WTC11 (cell line): ENCODE measurements around the gene CBFB. TPM values are rescaled to one million over a fixed set of nuclear protein-coding genes. Genes with fewer than 3 reads are reported as not detected.

Experiments used
- ATAC-seq: fragments of 200-7000 bp; cut with Tn5 transposase; 2 replicates; pipeline ENCODE4 v1.10.0; 2021; ENCODE audit warnings: mild to moderate bottlenecking, moderate library complexity
- CTCF ChIA-PET: fragments of 300-600 bp; sonication (Branson Sonifier 250); formaldehyde crosslinking; loops from one replicate; lab custom pipeline; 2021; ENCODE audit warnings: antibody characterized with exemption; lab: Charles Lee
- POLR2A ChIA-PET: fragments of 350-600 bp; sonication (Branson Sonifier 250); formaldehyde crosslinking; loops from one replicate; lab custom pipeline; 2021; ENCODE audit warnings: antibody characterized with exemption; lab: Charles Lee
- DNase-seq: peaks from one replicate; pipeline ENCODE4 v3.0.0; 2021; ENCODE audit warnings: low spot score
- H3K27ac Mint-ChIP-seq: 2 replicates; pipeline ENCODE4 v1.8.0; 2021; ENCODE audit warnings: mixed read lengths
- H3K27me3 Mint-ChIP-seq: 2 replicates; pipeline ENCODE4 v1.8.0; 2021; ENCODE audit warnings: low read depth, mild to moderate bottlenecking, moderate library complexity, mixed read lengths
- H3K36me3 Mint-ChIP-seq: 2 replicates; pipeline ENCODE4 v1.8.0; 2021; ENCODE audit warnings: mixed read lengths
- H3K4me1 Mint-ChIP-seq: 2 replicates; pipeline ENCODE4 v1.8.0; 2022; ENCODE audit warnings: mixed read lengths
- H3K4me3 Mint-ChIP-seq: 2 replicates; pipeline ENCODE4 v1.8.0; 2021; ENCODE audit warnings: mild to moderate bottlenecking, moderate library complexity, mixed read lengths
- H3K9me3 Mint-ChIP-seq: 2 replicates; pipeline ENCODE4 v1.8.0; 2021; ENCODE audit warnings: mixed read lengths
- CREM ChIP-seq: sonication (generic); formaldehyde crosslinking; IDR thresholded peaks from 2 replicates; pipeline ENCODE4 v1.8.1; 2022; ENCODE audit warnings: mild to moderate bottlenecking, missing genetic modification reagents, moderate library complexity
- ESRRA ChIP-seq: sonication (generic); formaldehyde crosslinking; IDR thresholded peaks from 2 replicates; pipeline ENCODE4 v1.8.1; 2022; ENCODE audit warnings: mild to moderate bottlenecking, missing genetic modification reagents, borderline replicate concordance
- ETV6 ChIP-seq: sonication (generic); formaldehyde crosslinking; IDR thresholded peaks from 2 replicates; pipeline ENCODE4 v1.8.1; 2022; ENCODE audit warnings: mild to moderate bottlenecking, missing genetic modification reagents
- GRHL2 ChIP-seq: fragments of 250-450 bp; sonication (Bioruptor Pico); IDR thresholded peaks from 2 replicates; pipeline ENCODE4 v1.8.0; 2022; ENCODE audit warnings: mild to moderate bottlenecking, moderate library complexity; ENCODE audit not compliant: insufficient replicate concordance, severe bottlenecking
- OVOL2 ChIP-seq: fragments of 250-450 bp; sonication (Bioruptor Pico); IDR thresholded peaks from 2 replicates; pipeline ENCODE4 v1.9.0; 2021; ENCODE audit warnings: mild to moderate bottlenecking, borderline replicate concordance
- RORB ChIP-seq: fragments of 250-450 bp; sonication (Bioruptor Pico); IDR thresholded peaks from 2 replicates; pipeline ENCODE4 v1.9.0; 2021; ENCODE audit warnings: mild to moderate bottlenecking
- ZNF138 ChIP-seq: sonication (generic); formaldehyde crosslinking; conservative IDR thresholded peaks from 2 replicates; pipeline ENCODE4 v1.8.1; 2022; ENCODE audit warnings: mild to moderate bottlenecking, moderate library complexity, missing genetic modification reagents
- total RNA-seq: library from RNA; stranded (reverse); gene quantifications from 3 replicates; pipeline ENCODE4 v1.2.3, GENCODE V29; 2021
- TF ChIP-seq, protein P1 (sequence below): sonication (generic); formaldehyde crosslinking; IDR thresholded peaks from 2 replicates; pipeline ENCODE4 v1.8.0; 2023; ENCODE audit warnings: missing genetic modification reagents
- TF ChIP-seq, protein P2 (sequence below): fragments of 200-600 bp; IDR thresholded peaks from 2 replicates; pipeline ENCODE4 v1.8.0; 2022; ENCODE audit warnings: antibody characterized with exemption
- TF ChIP-seq, protein P3 (sequence below): fragments of 250-450 bp; sonication (Bioruptor Pico); IDR thresholded peaks from 2 replicates; pipeline ENCODE4 v1.8.0; 2021; ENCODE audit warnings: mild to moderate bottlenecking
- TF ChIP-seq, protein P4 (sequence below): sonication (generic); formaldehyde crosslinking; IDR thresholded peaks from 2 replicates; pipeline ENCODE4 v1.8.1; 2023; ENCODE audit warnings: mild to moderate bottlenecking, missing genetic modification reagents, moderate library complexity
- TF ChIP-seq, protein P5 (sequence below): sonication (generic); formaldehyde crosslinking; conservative IDR thresholded peaks from 2 replicates; pipeline ENCODE4 v1.8.1; 2023; ENCODE audit warnings: mild to moderate bottlenecking, low read depth, missing genetic modification reagents, moderate library complexity
- TF ChIP-seq, protein P6 (sequence below): sonication (generic); formaldehyde crosslinking; IDR thresholded peaks from 2 replicates; pipeline ENCODE4 v1.8.1; 2022; ENCODE audit warnings: low read depth, missing genetic modification reagents, borderline replicate concordance
- TF ChIP-seq, protein P7 (sequence below): sonication (generic); formaldehyde crosslinking; IDR thresholded peaks from 2 replicates; pipeline ENCODE4 v1.8.1; 2022; ENCODE audit warnings: mild to moderate bottlenecking, moderate library complexity, missing genetic modification reagents

CBFB gene
- total RNA-seq, 1 experiment from 2014 or later = 36.9 TPM

DNA sequence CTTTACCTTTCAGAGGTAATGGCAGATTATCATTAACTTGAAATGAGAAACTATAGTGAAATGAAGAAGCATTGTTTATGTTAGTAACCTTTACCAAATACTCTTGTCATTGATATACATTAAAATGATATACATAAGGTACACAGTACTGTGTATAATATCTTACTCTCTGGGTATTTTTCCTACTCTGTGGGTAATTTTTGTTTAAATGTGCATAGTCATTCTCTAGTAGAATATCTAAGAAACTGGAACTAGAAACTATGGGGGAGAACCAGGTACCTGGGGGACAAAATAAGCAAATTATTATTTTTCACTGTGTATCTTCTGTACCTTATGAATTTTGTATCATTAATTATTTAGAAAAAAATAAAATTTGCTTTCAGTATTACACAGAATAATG is 60.2 kb downstream of the CBFB start:
- Mint-ChIP-seq H3K9me3 (no peaks in the 10 kb centered on the region), H3K27ac (no peak overlapping the region), H3K27me3 (no peaks in the 10 kb centered on the region), H3K4me1 (no peaks in the 10 kb centered on the region), H3K4me3 (no peak overlapping the region), H3K36me3 (no peaks in the 10 kb centered on the region)
- POLR2A ChIA-PET = no interaction called here
- TF ChIP-seq ESRRA = no peak
- no peak for ATAC-seq
- CTCF ChIA-PET = no interaction called here
- DNase-seq = no peak

DNA sequence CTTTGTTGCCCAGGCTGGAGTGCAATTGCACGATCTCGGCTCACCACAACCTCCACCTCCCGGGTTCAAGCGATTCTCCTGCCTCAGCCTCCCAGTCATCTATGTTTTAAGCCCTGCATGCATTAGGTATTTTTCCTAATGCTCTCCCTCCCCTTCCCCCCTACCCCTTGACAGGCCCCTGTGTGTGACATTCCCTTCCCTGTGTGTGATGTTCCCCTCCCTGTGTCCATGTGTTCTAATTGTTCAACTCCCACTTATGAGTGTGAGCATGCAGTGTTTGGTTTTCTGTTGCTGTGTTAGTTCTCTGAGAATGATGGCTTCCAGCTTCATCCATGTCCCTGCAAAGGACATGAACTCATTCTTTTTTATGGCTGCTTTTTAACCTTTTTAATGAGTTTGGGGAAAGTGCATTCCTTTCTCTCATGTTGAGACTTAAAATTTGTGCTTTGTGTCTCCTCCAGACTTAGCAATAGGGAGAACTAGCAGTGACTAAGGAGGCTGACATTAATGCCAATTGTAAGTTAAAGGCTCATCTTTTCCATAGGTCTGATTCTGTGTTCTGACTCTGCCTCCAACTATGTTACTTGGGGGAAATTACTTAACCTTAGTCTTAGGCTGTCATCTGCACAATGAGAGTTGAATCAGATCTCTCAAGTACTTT is 63.1 kb downstream of the CBFB start:
- DNase-seq (no peak), ATAC-seq (no peak)
- ChIA-PET POLR2A (no interaction called here), CTCF (interaction anchor here (1.2 kb wide), 1 partner anchor 10 kb away, joined by 3 read pairs; no protein-coding TSS in a partner anchor)
- TF ChIP-seq RORB = no peak
- no peak for TF ChIP-seq OVOL2 (CRISPR knock-in tag)
- no peak for TF ChIP-seq GRHL2 (CRISPR knock-in tag)
- TF ChIP-seq, protein P1, sequence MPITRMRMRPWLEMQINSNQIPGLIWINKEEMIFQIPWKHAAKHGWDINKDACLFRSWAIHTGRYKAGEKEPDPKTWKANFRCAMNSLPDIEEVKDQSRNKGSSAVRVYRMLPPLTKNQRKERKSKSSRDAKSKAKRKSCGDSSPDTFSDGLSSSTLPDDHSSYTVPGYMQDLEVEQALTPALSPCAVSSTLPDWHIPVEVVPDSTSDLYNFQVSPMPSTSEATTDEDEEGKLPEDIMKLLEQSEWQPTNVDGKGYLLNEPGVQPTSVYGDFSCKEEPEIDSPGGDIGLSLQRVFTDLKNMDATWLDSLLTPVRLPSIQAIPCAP = no peak
- no peak for TF ChIP-seq ETV6 (CRISPR knock-in tag)
- TF ChIP-seq, protein P2, sequence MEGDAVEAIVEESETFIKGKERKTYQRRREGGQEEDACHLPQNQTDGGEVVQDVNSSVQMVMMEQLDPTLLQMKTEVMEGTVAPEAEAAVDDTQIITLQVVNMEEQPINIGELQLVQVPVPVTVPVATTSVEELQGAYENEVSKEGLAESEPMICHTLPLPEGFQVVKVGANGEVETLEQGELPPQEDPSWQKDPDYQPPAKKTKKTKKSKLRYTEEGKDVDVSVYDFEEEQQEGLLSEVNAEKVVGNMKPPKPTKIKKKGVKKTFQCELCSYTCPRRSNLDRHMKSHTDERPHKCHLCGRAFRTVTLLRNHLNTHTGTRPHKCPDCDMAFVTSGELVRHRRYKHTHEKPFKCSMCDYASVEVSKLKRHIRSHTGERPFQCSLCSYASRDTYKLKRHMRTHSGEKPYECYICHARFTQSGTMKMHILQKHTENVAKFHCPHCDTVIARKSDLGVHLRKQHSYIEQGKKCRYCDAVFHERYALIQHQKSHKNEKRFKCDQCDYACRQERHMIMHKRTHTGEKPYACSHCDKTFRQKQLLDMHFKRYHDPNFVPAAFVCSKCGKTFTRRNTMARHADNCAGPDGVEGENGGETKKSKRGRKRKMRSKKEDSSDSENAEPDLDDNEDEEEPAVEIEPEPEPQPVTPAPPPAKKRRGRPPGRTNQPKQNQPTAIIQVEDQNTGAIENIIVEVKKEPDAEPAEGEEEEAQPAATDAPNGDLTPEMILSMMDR = no peak
- TF ChIP-seq, protein P3, sequence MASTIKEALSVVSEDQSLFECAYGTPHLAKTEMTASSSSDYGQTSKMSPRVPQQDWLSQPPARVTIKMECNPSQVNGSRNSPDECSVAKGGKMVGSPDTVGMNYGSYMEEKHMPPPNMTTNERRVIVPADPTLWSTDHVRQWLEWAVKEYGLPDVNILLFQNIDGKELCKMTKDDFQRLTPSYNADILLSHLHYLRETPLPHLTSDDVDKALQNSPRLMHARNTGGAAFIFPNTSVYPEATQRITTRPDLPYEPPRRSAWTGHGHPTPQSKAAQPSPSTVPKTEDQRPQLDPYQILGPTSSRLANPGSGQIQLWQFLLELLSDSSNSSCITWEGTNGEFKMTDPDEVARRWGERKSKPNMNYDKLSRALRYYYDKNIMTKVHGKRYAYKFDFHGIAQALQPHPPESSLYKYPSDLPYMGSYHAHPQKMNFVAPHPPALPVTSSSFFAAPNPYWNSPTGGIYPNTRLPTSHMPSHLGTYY (CRISPR knock-in tag) = no peak
- no peak for TF ChIP-seq CREM (CRISPR knock-in tag)
- TF ChIP-seq ZNF138 (CRISPR knock-in tag) = no peak
- TF ChIP-seq, protein P4, sequence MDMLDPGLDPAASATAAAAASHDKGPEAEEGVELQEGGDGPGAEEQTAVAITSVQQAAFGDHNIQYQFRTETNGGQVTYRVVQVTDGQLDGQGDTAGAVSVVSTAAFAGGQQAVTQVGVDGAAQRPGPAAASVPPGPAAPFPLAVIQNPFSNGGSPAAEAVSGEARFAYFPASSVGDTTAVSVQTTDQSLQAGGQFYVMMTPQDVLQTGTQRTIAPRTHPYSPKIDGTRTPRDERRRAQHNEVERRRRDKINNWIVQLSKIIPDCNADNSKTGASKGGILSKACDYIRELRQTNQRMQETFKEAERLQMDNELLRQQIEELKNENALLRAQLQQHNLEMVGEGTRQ (CRISPR knock-in tag) = no peak
- TF ChIP-seq, protein P5, sequence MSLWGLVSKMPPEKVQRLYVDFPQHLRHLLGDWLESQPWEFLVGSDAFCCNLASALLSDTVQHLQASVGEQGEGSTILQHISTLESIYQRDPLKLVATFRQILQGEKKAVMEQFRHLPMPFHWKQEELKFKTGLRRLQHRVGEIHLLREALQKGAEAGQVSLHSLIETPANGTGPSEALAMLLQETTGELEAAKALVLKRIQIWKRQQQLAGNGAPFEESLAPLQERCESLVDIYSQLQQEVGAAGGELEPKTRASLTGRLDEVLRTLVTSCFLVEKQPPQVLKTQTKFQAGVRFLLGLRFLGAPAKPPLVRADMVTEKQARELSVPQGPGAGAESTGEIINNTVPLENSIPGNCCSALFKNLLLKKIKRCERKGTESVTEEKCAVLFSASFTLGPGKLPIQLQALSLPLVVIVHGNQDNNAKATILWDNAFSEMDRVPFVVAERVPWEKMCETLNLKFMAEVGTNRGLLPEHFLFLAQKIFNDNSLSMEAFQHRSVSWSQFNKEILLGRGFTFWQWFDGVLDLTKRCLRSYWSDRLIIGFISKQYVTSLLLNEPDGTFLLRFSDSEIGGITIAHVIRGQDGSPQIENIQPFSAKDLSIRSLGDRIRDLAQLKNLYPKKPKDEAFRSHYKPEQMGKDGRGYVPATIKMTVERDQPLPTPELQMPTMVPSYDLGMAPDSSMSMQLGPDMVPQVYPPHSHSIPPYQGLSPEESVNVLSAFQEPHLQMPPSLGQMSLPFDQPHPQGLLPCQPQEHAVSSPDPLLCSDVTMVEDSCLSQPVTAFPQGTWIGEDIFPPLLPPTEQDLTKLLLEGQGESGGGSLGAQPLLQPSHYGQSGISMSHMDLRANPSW (CRISPR knock-in tag) = no peak
- Mint-ChIP-seq H3K4me3 (no peak overlapping the region), H3K4me1 (no peaks in the 10 kb centered on the region), H3K27ac (no peak overlapping the region; the same call in 1 of the 2 replicates), H3K36me3 (no peaks in the 10 kb centered on the region), H3K9me3 (no peaks in the 10 kb centered on the region), H3K27me3 (no peaks in the 10 kb centered on the region)

DNA sequence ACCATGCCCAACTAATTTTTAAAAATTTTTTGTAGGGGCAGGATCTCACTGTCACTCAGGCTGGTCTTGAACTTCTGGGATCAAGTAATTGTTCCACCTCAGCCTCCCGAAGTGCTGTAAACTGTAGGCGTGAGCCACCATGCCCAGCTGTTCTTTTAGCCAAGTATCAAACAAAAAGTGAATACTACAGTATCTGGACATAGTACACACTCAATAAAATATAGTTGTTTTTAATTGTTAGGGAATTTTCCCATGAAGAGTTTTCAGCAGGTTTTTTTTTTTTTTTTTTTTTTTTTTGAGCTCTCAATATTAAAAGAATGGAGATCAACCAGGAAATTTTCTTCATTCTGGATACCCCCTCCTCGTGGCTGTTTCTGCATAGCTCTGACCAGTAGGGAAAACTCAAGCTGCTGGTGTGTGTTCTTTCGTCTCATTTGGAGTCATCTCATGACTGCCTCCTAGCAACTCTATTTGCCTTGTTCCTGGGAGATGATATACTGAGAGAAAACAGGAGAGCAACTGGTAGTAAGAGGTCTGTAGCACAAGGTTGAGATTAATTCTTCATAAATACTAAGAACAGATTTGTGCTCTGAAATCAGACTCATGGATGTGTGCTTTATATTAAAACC is 64.3 kb downstream of the CBFB start:
- no peak for ATAC-seq
- H3K4me1 Mint-ChIP-seq = no peaks in the 10 kb centered on the region
- no peak overlapping the region for H3K27ac Mint-ChIP-seq
- no peaks in the 10 kb centered on the region for H3K36me3 Mint-ChIP-seq
- CTCF ChIA-PET = interaction anchor here (0.7 to 3.4 kb wide), 5 partner anchors 8 to 75 kb away, joined by 3 to 11 read pairs (median 5); partner anchors contain the start of genes FBXL8 and TRADD
- no peak overlapping the region for H3K4me3 Mint-ChIP-seq
- H3K9me3 Mint-ChIP-seq = no peaks in the 10 kb centered on the region
- TF ChIP-seq, protein P6, sequence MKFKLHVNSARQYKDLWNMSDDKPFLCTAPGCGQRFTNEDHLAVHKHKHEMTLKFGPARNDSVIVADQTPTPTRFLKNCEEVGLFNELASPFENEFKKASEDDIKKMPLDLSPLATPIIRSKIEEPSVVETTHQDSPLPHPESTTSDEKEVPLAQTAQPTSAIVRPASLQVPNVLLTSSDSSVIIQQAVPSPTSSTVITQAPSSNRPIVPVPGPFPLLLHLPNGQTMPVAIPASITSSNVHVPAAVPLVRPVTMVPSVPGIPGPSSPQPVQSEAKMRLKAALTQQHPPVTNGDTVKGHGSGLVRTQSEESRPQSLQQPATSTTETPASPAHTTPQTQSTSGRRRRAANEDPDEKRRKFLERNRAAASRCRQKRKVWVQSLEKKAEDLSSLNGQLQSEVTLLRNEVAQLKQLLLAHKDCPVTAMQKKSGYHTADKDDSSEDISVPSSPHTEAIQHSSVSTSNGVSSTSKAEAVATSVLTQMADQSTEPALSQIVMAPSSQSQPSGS (CRISPR knock-in tag) = no peak
- TF ChIP-seq, protein P7, sequence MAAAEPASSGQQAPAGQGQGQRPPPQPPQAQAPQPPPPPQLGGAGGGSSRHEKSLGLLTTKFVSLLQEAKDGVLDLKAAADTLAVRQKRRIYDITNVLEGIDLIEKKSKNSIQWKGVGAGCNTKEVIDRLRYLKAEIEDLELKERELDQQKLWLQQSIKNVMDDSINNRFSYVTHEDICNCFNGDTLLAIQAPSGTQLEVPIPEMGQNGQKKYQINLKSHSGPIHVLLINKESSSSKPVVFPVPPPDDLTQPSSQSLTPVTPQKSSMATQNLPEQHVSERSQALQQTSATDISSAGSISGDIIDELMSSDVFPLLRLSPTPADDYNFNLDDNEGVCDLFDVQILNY (CRISPR knock-in tag) = no peak
- no peak for DNase-seq
- H3K27me3 Mint-ChIP-seq = no peaks in the 10 kb centered on the region
- POLR2A ChIA-PET = interaction anchor here (0.6 to 0.7 kb wide), 2 partner anchors 489 to 1550 kb away, joined by 6 to 9 read pairs; no protein-coding TSS in a partner anchor
